HG03095 (cell line): ENCODE measurements around the gene CLNK.

ENCODE experiments used
- ATAC-seq: cut with Tn5 transposase; IDR thresholded peaks from one replicate; pipeline ENCODE4 v1.9.1; 2021; ENCODE audit warnings: moderate library complexity; ENCODE audit not compliant: unreplicated experiment

CLNK gene

DNA sequence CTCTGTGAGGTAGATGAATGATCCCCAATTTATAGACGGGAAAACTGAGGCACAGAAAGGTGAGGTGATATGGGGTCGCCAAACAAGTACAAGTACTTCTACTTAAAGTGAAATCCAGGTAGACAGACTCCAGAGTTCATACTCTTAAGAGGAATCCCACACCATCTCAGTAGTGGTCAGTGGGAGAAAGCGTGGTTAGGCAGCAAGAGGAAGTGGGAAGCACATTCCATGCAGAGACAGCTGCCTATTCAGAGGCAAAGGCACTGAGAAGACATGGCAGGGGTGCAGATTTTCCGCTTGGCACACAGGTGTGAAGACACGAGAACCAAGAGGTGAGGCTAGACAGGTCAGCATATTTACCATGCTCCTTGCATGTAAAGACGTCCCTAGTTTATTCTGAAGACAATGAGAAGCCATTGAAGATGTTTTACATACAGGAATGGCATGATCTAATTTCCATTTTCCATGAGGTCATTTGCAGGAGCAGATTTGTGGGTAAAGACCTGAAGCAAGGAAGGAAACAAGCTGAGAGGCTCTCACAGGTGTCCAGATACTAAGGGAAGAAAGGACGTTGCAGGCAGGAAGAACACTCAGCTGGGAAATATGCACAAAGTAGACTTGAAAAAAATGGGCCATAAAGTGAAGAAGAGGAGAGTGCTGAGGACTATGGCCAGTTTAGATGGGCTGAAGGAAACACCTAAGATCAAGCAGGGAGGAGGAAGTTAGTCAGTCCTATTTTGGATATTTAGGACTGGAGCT, 17.3 kb upstream of the CLNK start:
- ATAC-seq: no peak

DNA sequence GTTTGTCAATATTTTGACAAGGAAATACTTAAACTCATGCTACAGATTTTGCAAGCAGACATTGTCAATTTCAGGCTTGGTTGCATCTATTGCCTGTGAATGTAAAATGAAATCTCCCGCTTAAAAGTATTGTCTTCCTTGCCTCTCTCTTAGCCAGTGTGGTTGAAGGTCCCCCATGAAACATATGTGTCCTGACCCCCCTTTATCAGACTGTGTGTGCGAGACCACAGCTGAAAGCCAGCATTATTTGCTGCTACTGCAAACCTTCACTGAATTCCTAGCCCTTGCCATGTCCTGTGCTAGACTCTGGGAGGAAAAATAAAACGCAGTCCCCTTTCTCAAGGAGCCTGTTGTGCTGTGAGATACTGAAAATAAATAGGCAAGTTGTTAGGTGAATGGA, 16.6 kb upstream of the CLNK start:
- no peak for ATAC-seq

DNA sequence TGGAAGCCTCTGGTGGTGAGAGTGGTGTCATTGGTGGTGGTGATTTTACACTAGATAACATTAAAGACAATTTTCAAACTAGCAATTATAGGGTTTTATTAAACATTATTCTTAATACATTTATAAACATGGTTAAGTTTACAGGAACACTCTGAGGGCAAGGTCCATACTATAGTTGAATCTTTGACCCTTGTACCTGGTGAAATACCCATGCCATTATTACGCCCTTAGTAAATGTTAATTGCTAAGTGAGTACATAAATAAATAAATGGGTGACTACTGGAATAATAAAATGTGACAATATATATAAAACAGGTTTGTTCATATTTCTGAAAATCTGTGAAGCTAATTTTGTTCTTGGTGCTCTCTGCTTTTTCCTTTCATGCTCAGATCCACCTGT, 13.6 kb upstream of the CLNK start:
- ATAC-seq: no peak

DNA sequence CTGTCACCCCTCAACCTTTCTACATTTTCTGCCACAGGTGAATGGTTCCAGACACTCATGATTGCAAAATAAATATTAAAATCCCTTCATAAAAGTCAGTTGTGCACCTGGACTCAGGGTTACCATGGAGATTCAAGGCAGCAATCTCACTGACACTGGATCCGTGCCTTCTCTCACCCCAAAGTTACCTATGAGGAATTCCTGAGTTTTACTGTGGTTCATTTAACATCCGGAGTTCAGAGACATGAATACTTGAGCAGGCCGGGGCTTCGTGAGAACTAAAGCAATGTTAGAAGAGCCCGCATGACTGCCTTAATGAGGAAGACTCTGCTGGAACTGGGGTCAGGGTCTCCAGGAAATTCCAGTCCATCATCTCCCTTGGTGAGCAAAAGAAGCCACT, 12.5 kb upstream of the CLNK start:
- ATAC-seq: no peak

DNA sequence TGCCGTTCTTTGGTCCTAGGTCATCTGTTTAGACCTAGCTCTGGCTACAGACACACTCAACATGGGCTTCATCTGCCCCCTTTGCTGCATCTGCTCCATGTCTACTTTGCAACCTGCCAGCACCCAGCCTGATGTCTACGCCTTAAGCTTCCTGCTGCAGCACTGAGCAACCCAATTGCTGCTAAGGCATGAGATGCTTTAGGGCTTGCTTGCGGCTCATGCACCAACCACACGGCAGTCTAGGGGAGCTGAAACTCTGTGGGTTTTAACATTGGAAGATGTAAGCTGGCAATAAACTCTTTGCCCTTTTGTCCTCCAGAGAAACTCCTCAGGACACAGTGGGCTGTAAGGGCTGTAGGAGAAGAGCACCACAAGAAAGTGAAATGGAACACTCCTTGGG, 11.7 kb upstream of the CLNK start:
- ATAC-seq: no peak

DNA sequence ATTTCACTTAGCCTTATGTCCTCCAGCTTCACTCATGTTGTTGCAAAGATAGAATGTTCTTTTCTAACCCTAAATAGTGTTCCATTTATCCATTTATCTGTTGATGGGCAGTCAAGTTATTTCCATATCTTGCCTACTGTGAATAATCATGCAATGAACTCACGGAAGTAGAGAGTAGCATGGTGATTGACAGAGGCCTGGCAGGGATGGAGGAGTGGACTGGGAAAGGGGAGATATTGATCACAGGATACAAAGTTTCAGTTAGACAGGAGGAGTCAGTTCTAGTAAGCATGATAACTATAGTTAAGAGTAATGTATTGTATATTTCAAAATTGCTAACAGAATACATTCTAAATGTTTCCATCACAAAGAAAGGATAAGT, 10.3 kb upstream of the CLNK start:
- ATAC-seq: no peak

DNA sequence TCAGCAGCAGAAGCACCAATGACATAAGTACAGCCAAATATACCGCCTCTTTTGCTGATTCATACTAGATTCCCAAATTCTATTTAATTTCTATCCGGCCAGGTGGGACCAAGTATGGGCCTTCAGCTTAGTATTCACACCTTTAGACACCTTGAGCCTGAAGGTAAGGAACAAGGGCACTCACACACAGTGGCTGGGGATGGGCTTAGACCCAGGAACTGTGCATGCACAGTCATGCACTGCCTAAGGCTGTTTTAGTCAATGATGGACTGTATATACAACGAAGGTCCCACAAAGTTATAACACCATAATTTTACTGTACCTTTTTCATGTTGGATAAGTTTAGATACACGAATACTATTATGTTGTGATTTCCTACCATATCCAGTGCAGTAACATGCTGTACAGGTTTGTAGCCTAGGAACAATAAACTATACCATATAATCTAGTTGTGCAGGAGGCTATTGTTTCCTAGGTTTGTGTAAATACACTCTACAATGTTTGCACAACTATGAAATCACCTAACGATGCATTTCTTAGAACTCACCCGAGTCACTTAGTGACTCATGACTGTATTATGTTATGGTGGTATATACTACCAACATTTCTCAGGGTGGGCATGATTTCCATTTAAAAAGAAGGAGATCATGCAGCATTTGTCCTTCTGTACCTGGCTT, 9.7 kb upstream of the CLNK start:
- no peak for ATAC-seq

DNA sequence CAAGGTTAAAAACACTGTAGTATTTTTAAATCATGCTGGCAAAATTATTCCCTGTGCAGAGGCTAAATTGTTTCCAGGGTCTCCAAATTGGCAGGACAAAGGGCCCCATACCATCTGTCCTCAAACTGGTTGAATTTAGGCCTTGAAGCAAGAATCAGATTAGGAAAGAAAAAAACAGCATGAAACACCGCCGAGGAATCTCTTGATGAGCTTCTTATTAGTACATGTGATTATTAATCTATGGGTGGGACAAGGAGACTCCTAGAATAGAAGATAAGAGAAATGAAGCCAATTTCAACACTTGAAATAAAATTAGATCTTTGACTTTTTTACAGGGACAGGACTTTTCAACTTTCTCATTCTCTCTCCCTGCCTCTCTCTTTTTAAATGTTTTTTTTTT, 7.1 kb upstream of the CLNK start:
- ATAC-seq: no peak

DNA sequence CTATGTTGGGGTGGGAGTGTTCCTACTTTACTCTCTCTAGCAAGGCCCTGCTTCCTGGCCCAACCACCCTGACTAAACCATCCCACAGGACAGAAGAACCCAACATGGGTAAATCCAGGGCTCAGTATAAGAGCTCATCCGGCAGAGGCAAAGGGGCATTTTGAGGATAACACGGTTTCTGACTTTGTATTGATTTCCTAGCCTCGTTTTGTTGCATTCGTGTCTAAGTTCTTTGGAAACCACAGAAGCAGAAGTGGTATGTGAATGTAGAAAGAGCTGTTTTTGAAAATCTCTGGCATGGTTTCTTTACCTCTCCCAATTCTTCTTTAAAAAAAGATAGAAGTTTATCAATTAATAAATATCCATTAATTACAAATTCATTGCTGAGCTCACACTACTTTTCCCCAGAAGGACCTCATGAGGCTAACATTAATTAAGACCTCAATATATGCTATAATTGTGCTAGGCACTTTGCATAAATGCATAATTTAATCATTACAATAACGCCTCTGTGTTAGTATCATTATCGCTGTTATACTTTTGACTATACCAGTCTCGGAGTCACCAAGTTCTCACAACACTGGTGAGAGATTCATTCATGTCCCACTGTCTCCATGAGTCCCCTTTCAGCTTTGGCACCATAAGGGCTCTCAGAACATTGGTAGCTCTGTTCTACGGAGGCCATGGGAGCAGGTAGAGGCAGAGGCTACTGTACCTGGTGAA, 5.8 kb upstream of the CLNK start:
- ATAC-seq: peak; percentile 36

DNA sequence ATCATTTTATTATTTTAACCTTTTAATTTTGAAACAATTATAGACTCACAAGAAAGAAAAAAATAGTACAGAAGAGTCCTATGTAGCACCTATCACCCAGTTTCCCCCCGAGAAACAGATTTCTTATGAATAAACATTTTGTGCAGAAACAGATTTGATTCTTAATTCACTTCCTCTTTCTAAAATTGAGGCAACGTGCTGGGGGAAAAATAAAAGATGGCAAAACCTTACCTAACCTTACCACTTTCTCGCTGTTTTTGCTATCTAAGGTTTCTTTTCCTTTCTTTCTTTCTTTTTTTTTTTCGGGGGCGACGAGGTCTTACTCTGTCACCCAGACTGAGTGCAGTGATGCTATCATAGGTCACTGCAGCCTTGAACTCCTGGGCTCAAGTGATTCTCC, 4.3 kb upstream of the CLNK start:
- no peak for ATAC-seq

DNA sequence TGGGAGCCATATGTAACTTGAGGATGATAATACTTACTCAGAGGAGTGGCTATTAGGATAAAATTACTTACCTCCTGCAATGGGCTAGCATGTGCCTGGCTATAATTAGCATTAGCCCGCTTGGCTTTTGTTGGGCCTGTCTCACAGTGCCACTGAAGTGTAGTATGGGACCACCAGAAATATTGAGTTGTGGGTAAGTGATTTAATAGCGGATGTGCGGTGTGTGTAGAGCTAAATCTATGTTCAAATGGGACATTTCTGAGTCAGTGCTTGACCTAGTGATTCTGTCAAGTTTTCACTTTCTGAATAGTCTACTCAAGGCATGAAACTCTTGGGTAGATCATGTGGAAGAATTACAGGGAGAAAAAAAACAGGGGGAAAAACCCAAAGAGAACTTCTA, 3.5 kb upstream of the CLNK start:
- peak; percentile 51 for ATAC-seq

DNA sequence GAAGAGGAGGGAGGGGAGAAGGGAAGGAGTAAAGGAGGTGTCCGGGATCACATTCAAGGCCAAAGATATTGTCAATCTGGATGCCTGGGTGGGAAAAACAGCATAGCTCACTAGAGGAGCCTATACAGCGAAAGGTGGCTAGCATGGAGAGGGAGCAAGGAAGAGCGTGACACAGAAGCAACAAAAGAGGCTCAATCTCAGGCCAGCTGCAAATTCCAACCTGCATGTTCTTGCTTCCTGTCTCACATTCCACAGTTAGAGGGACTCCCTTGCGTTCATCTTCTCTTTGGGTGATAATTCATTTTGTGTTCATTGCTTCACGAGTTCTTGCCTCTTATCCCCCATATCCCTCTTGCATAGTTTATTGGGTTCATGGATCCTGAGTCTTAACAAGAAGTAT, 3.0 kb upstream of the CLNK start:
- ATAC-seq: no peak

DNA sequence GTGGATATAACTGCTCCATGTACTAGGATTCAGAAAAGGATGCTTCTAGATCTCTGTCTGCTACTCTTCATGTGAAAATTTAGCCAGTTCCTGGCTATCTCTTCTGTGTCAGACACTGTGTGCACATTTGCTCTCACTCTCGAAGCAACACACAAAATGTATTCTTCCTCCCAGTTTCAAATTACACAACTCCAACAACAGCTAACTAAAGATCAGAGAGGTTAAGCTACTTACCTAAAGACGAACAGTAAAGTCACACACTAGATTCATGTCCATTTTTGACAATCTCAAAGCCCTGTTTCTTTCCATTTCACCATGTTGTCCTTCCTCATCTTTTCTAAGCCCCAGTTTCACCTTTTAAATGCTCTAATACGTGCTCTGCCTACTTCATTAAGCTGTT, 2.2 kb downstream of the CLNK start:
- no peak for ATAC-seq

DNA sequence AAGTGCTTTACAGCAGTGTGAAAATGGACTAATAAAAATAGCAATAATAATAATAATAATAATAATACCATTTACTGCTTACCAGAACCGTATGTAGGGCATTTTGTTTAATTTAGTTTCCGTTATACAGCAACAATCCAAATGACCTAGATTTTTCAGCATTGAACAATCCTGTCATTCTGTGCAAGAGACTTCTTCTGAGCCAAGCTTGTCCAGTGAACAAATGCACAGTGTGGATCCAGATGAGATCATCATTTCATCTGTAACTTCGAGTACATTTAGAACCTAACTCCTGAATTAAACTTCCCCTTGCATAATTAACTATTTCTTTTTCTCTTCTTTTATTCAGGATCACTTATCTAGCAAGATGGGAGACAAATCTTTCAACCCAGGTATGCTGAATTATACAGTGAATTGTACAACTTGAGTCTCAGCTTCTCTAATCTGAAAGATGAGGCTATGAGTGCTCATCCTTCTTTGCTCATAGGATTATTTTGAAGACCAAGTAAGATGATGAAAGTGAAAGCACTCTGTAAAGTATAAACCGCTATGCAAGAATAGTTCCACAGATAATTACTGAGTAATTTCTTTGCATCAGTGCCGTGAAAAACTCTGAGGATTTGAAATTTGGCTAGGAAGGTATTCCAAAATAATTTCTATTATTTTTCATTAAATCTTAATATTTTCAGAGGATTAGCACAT, 6.6 kb downstream of the CLNK start:
- ATAC-seq: peak; percentile 38

DNA sequence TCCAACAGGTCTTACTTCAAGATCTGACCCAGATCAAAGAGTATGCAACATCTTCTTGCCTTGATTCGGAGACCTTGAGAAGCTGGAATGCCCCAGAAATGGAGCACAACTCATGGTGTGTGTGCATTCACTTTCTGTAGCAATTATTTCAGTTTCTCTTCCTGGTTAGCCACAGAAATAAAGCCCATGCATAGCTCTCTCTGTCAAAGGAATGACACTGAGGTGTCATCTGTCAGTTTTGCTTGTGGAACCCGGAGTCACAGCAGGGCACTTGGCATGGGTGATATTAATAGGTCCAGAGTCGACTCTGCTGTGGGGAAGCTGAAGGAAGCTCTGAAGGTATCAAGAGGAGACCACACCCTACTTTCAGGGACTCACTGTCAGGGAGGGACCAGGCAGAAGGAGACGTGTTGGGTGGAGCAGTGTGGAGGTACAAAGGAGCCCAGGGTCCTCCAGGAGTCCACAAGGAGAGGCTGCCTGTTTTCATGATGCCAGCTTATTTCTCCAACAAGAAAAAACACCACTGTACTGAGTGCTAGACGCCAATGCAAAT, 10.7 kb downstream of the CLNK start:
- ATAC-seq: peak; percentile 77

DNA sequence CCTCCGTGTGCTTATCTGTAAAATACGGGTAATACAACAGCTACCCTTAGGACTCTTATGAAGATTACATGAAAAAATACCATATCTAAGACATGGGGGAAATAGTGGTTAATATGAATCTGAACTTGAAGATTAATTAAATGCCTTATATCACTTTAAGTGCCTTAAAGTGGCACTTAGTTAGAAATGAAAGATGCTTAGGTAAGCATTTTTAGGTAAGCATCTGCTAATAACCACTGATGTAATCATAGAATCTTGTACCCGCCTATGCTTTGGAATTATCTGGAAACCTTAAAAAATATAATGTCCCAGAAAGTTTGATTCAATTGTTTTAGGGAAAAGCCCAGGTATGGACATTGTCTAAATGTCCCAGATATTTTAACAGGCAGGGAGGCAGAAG, 12.2 kb downstream of the CLNK start:
- ATAC-seq: no peak

DNA sequence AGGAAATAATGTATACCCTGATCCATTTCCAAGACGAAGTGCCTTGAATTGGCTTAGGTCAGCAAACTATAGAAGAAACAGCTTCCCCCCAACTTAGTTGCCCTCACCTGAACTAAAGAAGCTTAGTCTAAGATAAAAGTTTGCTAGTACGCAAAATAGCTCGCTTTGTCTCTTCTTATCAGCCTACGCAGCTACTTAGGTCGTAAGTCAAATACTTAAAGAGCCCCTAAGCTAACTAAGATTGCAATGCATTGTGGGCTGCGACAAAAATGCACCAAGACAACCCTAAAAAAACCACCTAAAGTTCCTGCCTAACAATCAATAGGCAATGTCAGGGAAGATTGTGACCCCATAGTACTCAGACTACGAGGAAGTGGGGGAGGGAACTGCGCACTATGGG, 12.8 kb downstream of the CLNK start:
- ATAC-seq: no peak

DNA sequence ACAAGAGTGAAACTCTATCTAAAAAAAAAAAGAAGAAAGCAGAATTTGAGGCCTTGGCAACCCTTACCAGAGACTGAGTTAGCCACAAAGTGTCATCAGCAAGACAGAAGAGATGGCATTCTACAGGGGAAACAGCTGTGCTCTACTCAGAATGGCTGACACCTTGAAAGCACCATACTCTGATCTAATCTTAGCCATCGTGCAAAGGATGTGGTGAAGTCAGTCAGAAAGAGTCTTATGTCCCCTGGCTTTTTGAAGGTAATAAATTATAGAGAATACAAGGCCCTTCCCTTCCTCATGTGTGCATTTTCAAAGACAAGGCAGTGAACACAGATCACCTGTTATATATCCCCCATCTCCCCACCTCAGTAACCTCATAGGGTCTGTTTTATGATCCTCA, 13.2 kb downstream of the CLNK start:
- ATAC-seq: peak; percentile 85

DNA sequence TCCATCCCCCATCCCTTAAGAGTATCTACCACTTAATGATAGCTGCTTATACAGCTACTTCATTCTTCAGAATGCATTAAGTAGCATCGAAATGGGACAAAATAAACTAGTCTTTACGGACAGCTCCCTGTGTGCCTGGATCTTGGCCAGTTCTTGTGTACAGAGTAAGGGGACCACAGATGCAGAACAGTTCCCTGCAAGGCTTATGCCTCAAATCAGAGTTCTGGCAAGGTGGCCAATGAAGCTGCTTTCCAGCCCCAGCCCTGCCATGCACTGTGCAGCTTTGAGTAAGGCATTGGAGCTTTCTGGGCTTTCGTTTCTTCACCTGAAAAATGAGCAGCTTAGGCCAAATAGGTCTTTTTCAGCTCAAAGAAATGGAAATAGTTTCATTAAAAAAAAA, 14.2 kb downstream of the CLNK start:
- ATAC-seq: no peak

DNA sequence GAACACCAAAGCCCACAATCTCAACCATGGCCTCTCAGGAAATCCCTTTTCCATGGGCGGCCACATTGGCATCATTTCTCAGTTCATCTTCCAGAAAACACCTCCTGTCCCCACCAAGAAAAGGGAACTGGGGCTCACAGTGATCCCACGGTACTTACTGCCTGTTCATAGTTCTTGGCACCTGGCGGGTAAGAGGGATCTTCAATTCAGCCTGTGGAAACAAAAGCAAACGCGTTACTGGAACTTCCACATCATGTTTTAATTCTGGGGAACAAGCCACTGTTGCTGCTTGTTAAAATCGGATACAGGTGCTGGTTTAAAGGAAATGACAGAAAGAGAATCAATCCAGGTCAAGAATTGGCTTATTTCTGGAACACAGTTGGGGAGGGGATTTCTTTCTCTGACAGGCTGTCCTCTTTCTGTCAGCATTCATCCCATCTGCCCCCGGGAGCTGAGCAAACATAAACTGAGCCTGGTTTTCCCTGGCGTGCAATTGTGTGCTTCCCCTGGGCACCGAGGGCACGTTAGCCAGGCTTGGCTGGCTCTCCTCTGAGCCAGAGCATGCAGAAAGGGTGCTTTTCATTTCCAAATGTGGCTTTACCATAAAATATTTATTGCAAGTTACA, 16.8 kb downstream of the CLNK start:
- ATAC-seq: no peak

DNA sequence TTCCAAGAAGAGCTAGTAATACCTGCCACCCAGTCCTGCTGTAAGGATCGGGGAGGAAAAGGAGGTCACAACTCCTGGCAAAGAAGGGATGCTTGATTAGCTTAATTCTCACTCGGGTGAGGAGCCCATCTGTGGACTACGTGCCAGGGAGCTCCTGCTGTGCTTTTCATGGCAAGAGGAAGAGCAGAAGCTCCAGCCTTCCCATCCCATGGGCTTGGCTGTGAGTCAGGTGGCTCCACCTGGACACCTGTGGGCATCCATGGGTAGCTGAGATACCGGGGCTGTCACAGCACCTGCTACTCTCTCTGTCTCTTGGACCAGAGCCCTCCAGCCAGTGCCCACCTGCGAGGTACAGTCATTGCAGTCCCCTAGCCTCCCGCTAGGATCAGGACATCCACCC, 18.0 kb downstream of the CLNK start:
- no peak for ATAC-seq
